ENCODE data around the gene CRX. TPM values are rescaled to one million over a fixed set of nuclear protein-coding genes. Genes with fewer than 3 reads are reported as not detected.
"Not testable (repeated sequence)": the region's sequence is repeated elsewhere in the genome, so short reads cannot be mapped to it uniquely, and the experiment has no call there.

CRX gene
- total RNA-seq, 1 experiment from 2014 or later: not detected

DNA sequence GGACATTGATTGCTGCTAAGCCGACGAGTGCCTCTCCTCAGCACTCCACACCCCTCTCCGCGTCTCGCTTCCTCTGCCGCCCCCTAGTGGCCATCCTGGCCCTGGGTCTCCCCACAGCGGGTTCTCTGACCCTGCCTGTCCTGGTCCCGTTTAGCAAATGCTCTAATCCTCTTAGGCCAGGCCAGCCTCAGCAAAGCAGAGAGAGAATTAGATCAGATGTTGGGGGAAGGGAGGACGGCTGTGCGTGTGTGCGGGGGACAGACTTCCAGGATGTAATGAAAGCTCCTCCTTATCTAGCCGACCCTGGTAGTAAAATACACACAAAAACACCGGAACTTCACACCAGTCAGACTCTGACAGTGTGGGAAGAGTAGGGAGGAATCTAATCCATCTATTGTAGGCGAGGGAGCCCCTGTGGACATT is 41.8 kb downstream of the CRX start:
- no peak overlapping the region for H3K4me3 ChIP-seq
- no peaks in the 10 kb centered on the region for H3K36me3 ChIP-seq (ENCODE audit: low read depth)
- peak; percentile 56 to 87 for DNase-seq
- no peaks in the 10 kb centered on the region for H3F3A ChIP-seq (ENCODE audit: insufficient read depth, low read depth)
- no peak overlapping the region for H3K4me2 ChIP-seq
- intact Hi-C loops (cut with micrococcal nuclease; ENCODE audit: unreplicated experiment): loop anchor here (1.0 to 10.0 kb wide), 3 partner anchors 69 to 150 kb away; partner anchors contain the start of gene EHD2
- H3K27me3 ChIP-seq (ENCODE audit: insufficient read depth, low read depth): peaks cover 47% of the 10 kb centered on the region
- TF ChIP-seq, protein P1, sequence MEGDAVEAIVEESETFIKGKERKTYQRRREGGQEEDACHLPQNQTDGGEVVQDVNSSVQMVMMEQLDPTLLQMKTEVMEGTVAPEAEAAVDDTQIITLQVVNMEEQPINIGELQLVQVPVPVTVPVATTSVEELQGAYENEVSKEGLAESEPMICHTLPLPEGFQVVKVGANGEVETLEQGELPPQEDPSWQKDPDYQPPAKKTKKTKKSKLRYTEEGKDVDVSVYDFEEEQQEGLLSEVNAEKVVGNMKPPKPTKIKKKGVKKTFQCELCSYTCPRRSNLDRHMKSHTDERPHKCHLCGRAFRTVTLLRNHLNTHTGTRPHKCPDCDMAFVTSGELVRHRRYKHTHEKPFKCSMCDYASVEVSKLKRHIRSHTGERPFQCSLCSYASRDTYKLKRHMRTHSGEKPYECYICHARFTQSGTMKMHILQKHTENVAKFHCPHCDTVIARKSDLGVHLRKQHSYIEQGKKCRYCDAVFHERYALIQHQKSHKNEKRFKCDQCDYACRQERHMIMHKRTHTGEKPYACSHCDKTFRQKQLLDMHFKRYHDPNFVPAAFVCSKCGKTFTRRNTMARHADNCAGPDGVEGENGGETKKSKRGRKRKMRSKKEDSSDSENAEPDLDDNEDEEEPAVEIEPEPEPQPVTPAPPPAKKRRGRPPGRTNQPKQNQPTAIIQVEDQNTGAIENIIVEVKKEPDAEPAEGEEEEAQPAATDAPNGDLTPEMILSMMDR (conservative IDR thresholded peaks at IDR 0.05): peak; percentile 99
- TF ChIP-seq EZH2 (IDR thresholded peaks at IDR 0.05; ENCODE audit: low read depth): no peak
- H3K9me2 ChIP-seq (ENCODE audit: insufficient read depth): no peaks in the 10 kb centered on the region
- no peaks in the 10 kb centered on the region for H3K4me1 ChIP-seq (replicated peaks; ENCODE audit: insufficient read depth)
- no peak overlapping the region for H2AFZ ChIP-seq
- no TSS peak for BruUV-seq (replicated peaks)
- H3K27ac ChIP-seq: no peak overlapping the region
- H4K20me1 ChIP-seq (ENCODE audit: insufficient read depth): no peaks in the 10 kb centered on the region
- POLR2A ChIA-PET (ENCODE audit: unreplicated experiment): no interaction called here
- H3K9me3 ChIP-seq (ENCODE audit: insufficient read depth, low read depth): no peaks in the 10 kb centered on the region
- H3K79me2 ChIP-seq (ENCODE audit: low read depth): no peaks in the 10 kb centered on the region
- CTCF ChIA-PET: interaction anchor here (1.4 kb wide), 1 partner anchor 98 kb away, joined by 3 read pairs; no protein-coding TSS in a partner anchor

DNA sequence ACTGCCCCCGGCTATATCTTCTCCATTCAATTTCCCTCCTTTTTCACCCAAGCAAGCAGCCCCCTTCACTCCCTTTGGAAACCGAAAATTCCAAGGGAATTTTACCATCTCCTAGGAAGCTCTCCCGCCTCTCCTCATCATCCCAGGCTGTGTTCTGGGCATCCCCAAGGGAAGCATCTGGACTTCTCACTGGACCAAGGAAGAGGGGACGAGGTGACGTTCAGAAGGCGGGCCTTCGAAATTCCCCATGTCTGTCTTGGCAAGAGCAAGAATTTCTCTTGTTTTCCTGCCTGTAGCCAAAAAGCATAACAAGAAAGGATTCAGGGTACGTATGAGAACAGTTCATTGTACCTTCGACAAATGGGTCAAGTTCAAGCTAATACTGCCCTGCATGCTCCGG is 43.4 kb downstream of the CRX start:
- H3K9me2 ChIP-seq (ENCODE audit: insufficient read depth): no peaks in the 10 kb centered on the region
- no peak overlapping the region for H2AFZ ChIP-seq
- no peak overlapping the region for H3K4me3 ChIP-seq
- H3K27me3 ChIP-seq (ENCODE audit: insufficient read depth, low read depth): peaks cover 59% of the 10 kb centered on the region
- no peak overlapping the region for H3K27ac ChIP-seq
- no peaks in the 10 kb centered on the region for H3K4me1 ChIP-seq (replicated peaks; ENCODE audit: insufficient read depth)
- TF ChIP-seq, protein P1 (conservative IDR thresholded peaks at IDR 0.05): no peak
- no peak for TF ChIP-seq EZH2 (IDR thresholded peaks at IDR 0.05; ENCODE audit: low read depth)
- H3F3A ChIP-seq (ENCODE audit: insufficient read depth, low read depth): no peaks in the 10 kb centered on the region
- DNase-seq: no peak
- no peaks in the 10 kb centered on the region for H3K79me2 ChIP-seq (ENCODE audit: low read depth)
- POLR2A ChIA-PET (ENCODE audit: unreplicated experiment): no interaction called here
- H3K36me3 ChIP-seq (ENCODE audit: low read depth): no peaks in the 10 kb centered on the region
- intact Hi-C loops (cut with micrococcal nuclease; ENCODE audit: unreplicated experiment): loop anchor here (10.0 kb wide), 1 partner anchor 70 kb away; no protein-coding TSS in a partner anchor
- CTCF ChIA-PET: interaction anchor here (0.9 kb wide), 1 partner anchor 15 kb away, joined by 3 read pairs; no protein-coding TSS in a partner anchor
- no peak overlapping the region for H3K4me2 ChIP-seq
- no TSS peak for BruUV-seq (replicated peaks)
- H4K20me1 ChIP-seq (ENCODE audit: insufficient read depth): no peaks in the 10 kb centered on the region
- no peaks in the 10 kb centered on the region for H3K9me3 ChIP-seq (ENCODE audit: insufficient read depth, low read depth)

DNA sequence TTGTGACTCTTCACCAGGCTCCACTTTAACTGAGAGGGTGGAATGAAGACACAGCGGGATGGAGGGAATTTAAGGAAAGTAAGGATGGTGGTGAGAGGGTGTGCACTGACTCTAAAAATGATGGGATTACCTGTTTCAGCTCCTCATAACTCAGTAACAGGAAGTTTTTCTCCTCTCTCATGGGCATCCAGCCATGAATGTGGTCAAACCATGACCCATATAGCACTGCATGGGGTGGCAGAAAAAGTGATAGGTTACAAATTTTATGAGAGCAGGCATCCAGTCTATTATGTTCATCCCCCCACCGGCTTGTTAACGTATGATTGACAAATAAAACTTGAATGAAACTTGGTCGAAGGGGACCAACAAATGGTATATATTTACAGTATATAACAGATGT is 57.2 kb downstream of the CRX start:
- Histone ChIP-seq H3K4me3 (no peak overlapping the region), H2AFZ (no peak overlapping the region), H3K9me3 (ENCODE audit: insufficient read depth, low read depth) (no peaks in the 10 kb centered on the region), H3K27ac (no peak overlapping the region), H3K27me3 (ENCODE audit: insufficient read depth, low read depth) (peaks cover 87% of the 10 kb centered on the region), H3K36me3 (ENCODE audit: low read depth) (no peaks in the 10 kb centered on the region), H3F3A (ENCODE audit: insufficient read depth, low read depth) (no peaks in the 10 kb centered on the region), H3K4me2 (no peak overlapping the region), H3K9me2 (ENCODE audit: insufficient read depth) (no peaks in the 10 kb centered on the region), H4K20me1 (ENCODE audit: insufficient read depth) (no peaks in the 10 kb centered on the region), H3K4me1 (replicated peaks; ENCODE audit: insufficient read depth) (no peaks in the 10 kb centered on the region), H3K79me2 (ENCODE audit: low read depth) (no peaks in the 10 kb centered on the region)
- BruUV-seq (replicated peaks): no TSS peak
- no peak for TF ChIP-seq EZH2 (IDR thresholded peaks at IDR 0.05; ENCODE audit: low read depth)
- TF ChIP-seq, protein P1 (conservative IDR thresholded peaks at IDR 0.05): no peak
- ChIA-PET POLR2A (ENCODE audit: unreplicated experiment) (no interaction called here), CTCF (interaction anchor here (0.5 kb wide), 1 partner anchor 530 kb away, joined by 4 read pairs; the partner anchor contains the start of gene DHX34)
- DNase-seq: no peak
- intact Hi-C loops (cut with micrococcal nuclease; ENCODE audit: unreplicated experiment): no loop called here

GRCh38 chr19:47879385-47879784 is 57.6 kb downstream of the CRX start:
- H3K4me1 ChIP-seq (replicated peaks; ENCODE audit: insufficient read depth); H3F3A ChIP-seq (ENCODE audit: insufficient read depth, low read depth); H4K20me1 ChIP-seq (ENCODE audit: insufficient read depth); H2AFZ ChIP-seq; DNase-seq; POLR2A ChIA-PET (ENCODE audit: unreplicated experiment); H3K4me3 ChIP-seq; intact Hi-C loops (cut with micrococcal nuclease; ENCODE audit: unreplicated experiment); H3K79me2 ChIP-seq (ENCODE audit: low read depth); H3K9me2 ChIP-seq (ENCODE audit: insufficient read depth); H3K9me3 ChIP-seq (ENCODE audit: insufficient read depth, low read depth); H3K27ac ChIP-seq; H3K4me2 ChIP-seq; H3K36me3 ChIP-seq (ENCODE audit: low read depth); BruUV-seq (replicated peaks): not testable (repeated sequence)
- H3K27me3 ChIP-seq (ENCODE audit: insufficient read depth, low read depth): peaks cover 83% of the 10 kb centered on the region
- CTCF ChIA-PET: interaction anchor here (0.5 kb wide), 1 partner anchor 531 kb away, joined by 4 read pairs; the partner anchor contains the start of gene DHX34
